Stimulated activated CD4-positive, alpha-beta T cell treated with anti-CD3 and anti-CD28 coated beads, TNF-alpha, amount 100 ng/mL, for 4 hours (primary cell): ENCODE measurements around the gene ELAVL3.
"Not testable (repeated sequence)": the region's sequence is repeated elsewhere in the genome, so short reads cannot be mapped to it uniquely, and the experiment has no call there.

ENCODE experiments used
- DNase-seq, 3 experiments: peaks; one replicate each; pipeline ENCODE4 v3.0.0-alpha.2; 2020; ENCODE audit warnings: low read depth in 3 of 3

ELAVL3 gene

GRCh38 chr19:11406703-11407236, 74.1 kb downstream of the ELAVL3 start:
- DNase-seq, result not testable (repeated sequence)

- peak in 2 of 3 experiments; percentile 40 to 41 for DNase-seq
These were observed 74.8 kb downstream of the ELAVL3 start for GRCh38 chr19:11405846-11406643.

- DNase-seq, result no peak
These were observed 76.1 kb downstream of the ELAVL3 start for GRCh38 chr19:11404588-11405222.

DNA sequence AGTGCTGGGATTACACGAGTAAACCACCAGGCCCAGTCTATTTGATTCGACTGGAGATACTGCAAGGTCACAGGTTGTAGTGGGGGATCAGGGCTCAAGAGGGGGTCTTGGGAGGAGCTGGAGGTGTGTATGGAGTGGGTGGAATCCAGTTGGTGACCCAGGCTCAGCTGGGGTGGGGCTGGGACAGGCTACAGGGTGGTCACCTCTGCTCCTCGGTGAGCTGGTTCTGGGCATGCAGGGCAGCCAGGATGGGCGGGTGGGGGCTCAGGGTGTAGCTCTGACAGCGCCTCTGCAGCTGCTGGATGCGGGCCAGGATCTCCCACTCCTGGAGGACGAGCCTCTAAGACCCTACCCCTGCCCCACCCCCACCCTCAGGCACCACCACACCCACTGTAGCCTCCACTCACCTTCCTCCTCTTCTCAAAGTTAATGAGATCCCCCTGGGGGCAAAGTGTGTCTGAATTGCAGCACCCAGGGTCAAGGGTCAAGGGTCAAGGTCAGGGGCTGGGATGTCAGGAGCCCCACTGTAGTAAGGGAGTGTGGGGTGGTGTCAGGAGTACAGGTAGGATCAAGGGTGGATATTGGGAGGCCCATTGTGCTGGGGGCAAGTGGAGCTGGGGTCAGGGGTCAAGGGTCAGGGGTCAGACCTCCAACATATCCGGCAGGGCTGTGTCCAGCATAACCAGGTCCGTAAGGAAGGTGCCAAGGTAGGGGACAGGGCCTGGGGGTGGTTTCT, 78.9 kb downstream of the ELAVL3 start:
- DNase-seq, result no peak
